ENCODE measurements around the gene ACTA2. TPM values are rescaled to one million over a fixed set of nuclear protein-coding genes. Genes with fewer than 3 reads are reported as not detected.
A peak's percentile ranks its signal among the peaks of the same experiment; 100 is the strongest.

The ACTA2 gene
- total RNA-seq, 2 experiments from 2014 or later, result 8.5 to 10.2 TPM

DNA sequence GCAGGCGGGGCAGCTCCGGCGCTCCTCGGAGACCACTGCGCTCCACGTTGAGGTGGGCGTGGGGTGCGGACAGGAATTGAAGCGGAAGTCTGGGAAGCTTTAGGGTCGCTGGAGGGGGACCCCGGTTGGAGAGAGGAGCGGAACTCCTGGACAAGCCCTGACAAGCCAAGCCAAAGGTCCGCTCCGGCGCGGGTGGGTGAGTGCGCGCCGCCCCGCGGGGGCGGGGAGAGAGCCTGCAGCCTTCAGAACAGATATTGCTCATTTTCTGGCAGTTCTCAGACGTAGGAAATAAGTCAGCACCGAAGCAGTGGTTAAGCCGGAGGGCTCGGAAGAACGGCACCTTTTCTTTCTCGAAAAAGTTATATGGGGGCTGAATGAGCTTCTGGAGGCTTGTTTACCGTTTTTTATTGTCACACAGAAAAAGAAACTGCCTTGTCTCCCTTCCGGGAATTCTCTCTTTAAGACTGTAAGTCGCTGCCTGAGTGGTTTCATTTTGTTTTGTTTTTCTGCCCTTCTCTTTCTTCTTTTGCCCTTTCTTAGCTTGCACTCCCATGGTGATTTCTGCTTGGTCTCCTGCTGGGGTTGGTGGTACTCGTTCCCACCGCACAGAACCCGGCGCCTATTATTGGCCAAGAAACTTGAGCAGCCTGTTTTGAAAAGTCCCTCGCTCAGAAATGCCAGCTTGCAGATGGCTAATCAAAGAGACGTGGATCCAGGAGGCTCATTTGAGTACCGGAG, 38.8 kb upstream of the ACTA2 start:
- ATAC-seq (peak; percentile 62), DNase-seq (peak; percentile 87)
- Mint-ChIP-seq H3K27me3 (no peaks in the 10 kb centered on the region), H3K36me3 (ENCODE audit: low read depth) (peaks cover 11% of the 10 kb centered on the region), H3K4me3 (peak overlapping the region; percentile 87), H3K27ac (peak overlapping the region; percentile 94), H3K9me3 (ENCODE audit: low read depth) (peaks cover 3% of the 10 kb centered on the region), H3K4me1 (peaks cover 64% of the 10 kb centered on the region)
- CTCF ChIA-PET, result interaction anchor here (0.7 to 6.3 kb wide), 14 partner anchors 9 to 1991 kb away, joined by 3 to 53 read pairs (median 6); no protein-coding TSS in a partner anchor
- intact Hi-C loops (cut with DNase I, micrococcal nuclease), result loop anchor here (1.0 to 10.0 kb wide), 11 partner anchors 10 to 1883 kb away; partner anchors contain the start of genes IFIT5 (in 1 of the 2), KIF20B (in 1 of the 2), KLLN (in 1 of the 2) and PTEN (in 1 of the 2)
- POLR2A ChIA-PET, result interaction anchor here (0.5 to 1.2 kb wide), 8 partner anchors 9 to 653 kb away, joined by 3 to 8 read pairs (median 4); no protein-coding TSS in a partner anchor

DNA sequence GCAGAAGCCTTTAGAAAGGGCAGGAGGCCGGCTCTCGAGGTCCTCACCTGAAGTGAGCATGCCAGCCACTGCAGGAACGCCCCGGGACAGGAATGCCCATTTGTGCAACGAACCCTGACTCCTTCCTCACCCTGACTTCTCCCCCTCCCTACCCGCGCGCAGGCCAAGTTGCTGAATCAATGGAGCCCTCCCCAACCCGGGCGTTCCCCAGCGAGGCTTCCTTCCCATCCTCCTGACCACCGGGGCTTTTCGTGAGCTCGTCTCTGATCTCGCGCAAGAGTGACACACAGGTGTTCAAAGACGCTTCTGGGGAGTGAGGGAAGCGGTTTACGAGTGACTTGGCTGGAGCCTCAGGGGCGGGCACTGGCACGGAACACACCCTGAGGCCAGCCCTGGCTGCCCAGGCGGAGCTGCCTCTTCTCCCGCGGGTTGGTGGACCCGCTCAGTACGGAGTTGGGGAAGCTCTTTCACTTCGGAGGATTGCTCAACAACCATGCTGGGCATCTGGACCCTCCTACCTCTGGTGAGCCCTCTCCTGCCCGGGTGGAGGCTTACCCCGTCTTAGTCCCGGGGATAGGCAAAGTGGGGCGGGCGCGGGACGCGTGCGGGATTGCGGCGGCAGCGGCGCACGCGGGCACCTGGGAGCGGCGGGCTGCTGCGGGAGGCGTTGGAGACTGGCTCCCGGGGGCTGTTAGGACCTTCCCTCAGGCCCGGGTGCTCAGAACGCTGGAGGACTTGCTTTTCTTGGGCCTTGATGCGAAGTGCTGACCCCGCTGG, 38.0 kb upstream of the ACTA2 start, which contains the start of gene FAS:
Gene FAS, plus strand, starts transcription at position 415 of the 777 bp plus-strand sequence. Its CDS starts 79 bp downstream, at position 494.
- CTCF ChIA-PET, result interaction anchor here (0.6 to 6.3 kb wide), 17 partner anchors 10 to 653 kb away, joined by 3 to 53 read pairs (median 5); no protein-coding TSS in a partner anchor
- ATAC-seq, result peak; percentile 82
- H3K27me3 Mint-ChIP-seq, result no peaks in the 10 kb centered on the region

DNA sequence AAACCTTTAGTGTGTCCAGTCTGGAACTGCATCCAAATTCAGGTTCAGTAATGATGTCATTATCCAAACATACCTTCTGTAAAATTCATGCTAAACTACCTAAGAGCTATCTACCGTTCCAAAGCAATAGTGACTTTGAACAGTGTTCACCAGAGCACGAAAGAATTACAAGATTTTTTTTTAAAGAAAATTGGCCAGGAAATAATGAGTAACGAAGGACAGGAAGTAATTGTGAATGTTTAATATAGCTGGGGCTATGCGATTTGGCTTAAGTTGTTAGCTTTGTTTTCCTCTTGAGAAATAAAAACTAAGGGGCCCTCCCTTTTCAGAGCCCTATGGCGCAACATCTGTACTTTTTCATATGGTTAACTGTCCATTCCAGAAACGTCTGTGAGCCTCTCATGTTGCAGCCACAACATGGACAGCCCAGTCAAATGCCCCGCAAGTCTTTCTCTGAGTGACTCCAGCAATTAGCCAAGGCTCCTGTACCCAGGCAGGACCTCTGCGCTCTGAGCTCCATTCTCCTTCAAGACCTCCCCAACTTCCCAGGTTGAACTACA, 37.3 kb upstream of the ACTA2 start:
- intact Hi-C loops (cut with DNase I, micrococcal nuclease), result loop anchor here (1.0 to 10.0 kb wide), 12 partner anchors 11 to 1885 kb away; partner anchors contain the start of genes STAMBPL1 (in 2 of the 2), IFIT5 (in 1 of the 2), KIF20B (in 1 of the 2) and KLLN (in 1 of the 2)
- Mint-ChIP-seq H3K9me3 (ENCODE audit: low read depth) (peaks cover 7% of the 10 kb centered on the region), H3K36me3 (ENCODE audit: low read depth) (peaks cover 14% of the 10 kb centered on the region), H3K4me1 (peaks cover 58% of the 10 kb centered on the region), H3K27me3 (no peaks in the 10 kb centered on the region), H3K4me3 (peak overlapping the region; percentile 87), H3K27ac (peak overlapping the region; percentile 94)
- ATAC-seq (no peak), DNase-seq (no peak)
- CTCF ChIA-PET, result interaction anchor here (0.6 to 6.3 kb wide), 15 partner anchors 11 to 654 kb away, joined by 3 to 53 read pairs (median 5); no protein-coding TSS in a partner anchor
- POLR2A ChIA-PET, result interaction anchor here (0.6 to 1.2 kb wide), 4 partner anchors 11 to 108 kb away, joined by 3 to 8 read pairs (median 4); no protein-coding TSS in a partner anchor

More for the DNA sequence above, 38.0 kb upstream of the ACTA2 start, which contains the start of gene FAS:
- intact Hi-C loops (cut with DNase I, micrococcal nuclease), result loop anchor here (1.0 to 10.0 kb wide), 14 partner anchors 11 to 1884 kb away; partner anchors contain the start of genes STAMBPL1 (in 2 of the 2), IFIT5 (in 1 of the 2), KIF20B (in 1 of the 2) and KLLN (in 1 of the 2)
- POLR2A ChIA-PET, result interaction anchor here (0.6 to 1.2 kb wide), 6 partner anchors 10 to 653 kb away, joined by 3 to 8 read pairs (median 4); no protein-coding TSS in a partner anchor
- Mint-ChIP-seq H3K4me1 (peaks cover 61% of the 10 kb centered on the region), H3K9me3 (ENCODE audit: low read depth) (peaks cover 7% of the 10 kb centered on the region), H3K36me3 (ENCODE audit: low read depth) (peaks cover 14% of the 10 kb centered on the region), H3K4me3 (peak within 1 kb of the TSS; percentile 87), H3K27ac (peak within 1 kb of the TSS; percentile 94)
- DNase-seq, result peak; percentile 91

- H3K9me3 Mint-ChIP-seq (ENCODE audit: low read depth), result peaks cover 7% of the 10 kb centered on the region
- H3K4me3 Mint-ChIP-seq, result peak overlapping the region; percentile 87
- intact Hi-C loops (cut with DNase I, micrococcal nuclease), result no loop called here
- H3K27ac Mint-ChIP-seq, result peak overlapping the region; percentile 52
- DNase-seq (no peak), ATAC-seq (no peak)
- peaks cover 14% of the 10 kb centered on the region for H3K36me3 Mint-ChIP-seq (ENCODE audit: low read depth)
- POLR2A ChIA-PET, result no interaction called here
- CTCF ChIA-PET, result interaction anchor here (1.0 to 6.3 kb wide), 8 partner anchors 11 to 228 kb away, joined by 3 to 53 read pairs (median 8); no protein-coding TSS in a partner anchor
- peaks cover 60% of the 10 kb centered on the region for H3K4me1 Mint-ChIP-seq
- no peaks in the 10 kb centered on the region for H3K27me3 Mint-ChIP-seq
Measured at GRCh38 chr10:88989423-88989822, 36.9 kb upstream of the ACTA2 start.

- DNase-seq (no peak), ATAC-seq (no peak)
- Mint-ChIP-seq H3K4me3 (no peak overlapping the region), H3K27me3 (no peaks in the 10 kb centered on the region), H3K9me3 (ENCODE audit: low read depth) (peaks cover 7% of the 10 kb centered on the region), H3K27ac (no peak overlapping the region), H3K4me1 (peaks cover 55% of the 10 kb centered on the region), H3K36me3 (ENCODE audit: low read depth) (peaks cover 14% of the 10 kb centered on the region)
- CTCF ChIA-PET, result interaction anchor here (0.5 to 2.0 kb wide), 16 partner anchors 9 to 227 kb away, joined by 3 to 10 read pairs (median 6); no protein-coding TSS in a partner anchor
- intact Hi-C loops (cut with DNase I, micrococcal nuclease), result loop anchor here in 1 of 2 experiments (1.0 to 2.0 kb wide), 2 partner anchors 15 to 53 kb away; no protein-coding TSS in a partner anchor
- POLR2A ChIA-PET, result interaction anchor here (0.5 to 1.3 kb wide), 4 partner anchors 16 to 220 kb away, joined by 3 to 13 read pairs (median 4); no protein-coding TSS in a partner anchor
Measured at GRCh38 chr10:88987840-88988239, 35.3 kb upstream of the ACTA2 start.

DNA sequence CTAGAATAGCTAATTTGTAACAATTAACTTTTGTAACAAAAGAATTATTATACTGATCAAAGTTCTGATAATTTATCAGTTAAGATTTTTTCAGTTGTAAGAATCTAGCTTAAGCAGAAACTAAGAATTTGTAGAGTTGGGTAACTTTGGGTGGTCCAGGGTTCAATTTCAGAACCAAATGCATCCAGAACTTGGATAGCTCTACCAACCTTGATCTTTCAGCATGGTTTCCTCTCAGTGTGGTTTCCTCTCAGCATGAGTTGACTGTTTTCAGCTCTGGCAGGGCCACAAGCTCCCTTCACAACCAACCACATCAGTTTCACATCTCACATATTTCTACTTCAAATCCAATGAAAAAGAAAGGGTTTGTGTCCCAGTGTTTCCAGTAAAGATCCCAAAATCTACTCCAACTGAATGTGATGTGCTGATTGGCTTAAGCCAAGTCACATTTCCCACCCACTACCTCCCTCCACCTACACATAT, 34.7 kb upstream of the ACTA2 start:
- Mint-ChIP-seq H3K27me3 (no peaks in the 10 kb centered on the region), H3K4me1 (peaks cover 53% of the 10 kb centered on the region), H3K4me3 (no peak overlapping the region), H3K9me3 (ENCODE audit: low read depth) (peaks cover 7% of the 10 kb centered on the region), H3K27ac (peak overlapping the region; percentile 48), H3K36me3 (ENCODE audit: low read depth) (peaks cover 13% of the 10 kb centered on the region)
- ChIA-PET POLR2A (interaction anchor here (0.9 to 1.3 kb wide), 3 partner anchors 16 to 221 kb away, joined by 3 to 5 read pairs (median 3); no protein-coding TSS in a partner anchor), CTCF (interaction anchor here (0.5 to 2.0 kb wide), 22 partner anchors 8 to 1484 kb away, joined by 3 to 10 read pairs (median 4); no protein-coding TSS in a partner anchor)
- ATAC-seq (no peak), DNase-seq (peak; percentile 45)
- intact Hi-C loops (cut with DNase I, micrococcal nuclease), result loop anchor here in 1 of 2 experiments (1.0 to 2.0 kb wide), 2 partner anchors 16 to 52 kb away; no protein-coding TSS in a partner anchor

DNA sequence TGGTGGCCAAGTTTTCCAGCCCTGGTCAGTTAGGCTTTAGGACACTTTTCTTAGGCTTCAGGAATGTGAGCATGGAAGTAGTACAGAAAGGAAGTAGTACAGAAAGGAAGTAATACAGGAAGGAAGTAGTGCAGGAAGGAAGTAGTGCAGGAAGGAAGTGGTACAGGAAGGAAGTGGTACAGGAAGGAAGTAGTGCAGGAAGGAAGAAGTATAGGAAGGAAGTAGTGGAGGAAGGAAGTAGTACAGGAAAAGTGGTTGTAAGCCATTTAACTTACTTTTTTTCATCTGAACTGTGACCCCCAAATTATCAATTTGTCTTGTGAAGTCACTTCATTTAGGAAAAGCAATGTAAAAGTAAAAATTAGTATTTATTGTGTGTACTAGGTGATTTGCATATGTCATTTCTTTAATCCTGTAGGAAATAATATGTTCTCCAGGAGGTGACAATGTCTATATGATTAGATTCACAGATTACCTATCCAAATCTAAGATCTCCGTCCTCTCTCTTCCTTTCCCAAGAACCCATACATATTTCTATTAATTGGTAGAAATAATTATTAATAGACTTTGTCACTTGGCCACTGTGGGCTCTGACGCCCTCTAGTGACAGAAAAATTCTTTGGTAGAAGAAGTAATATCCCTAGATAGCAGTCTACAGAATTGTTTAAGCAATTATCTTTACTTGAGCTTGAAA, 34.1 kb upstream of the ACTA2 start:
- H3K4me1 Mint-ChIP-seq, result peaks cover 55% of the 10 kb centered on the region
- POLR2A ChIA-PET, result interaction anchor here (0.9 to 1.3 kb wide), 3 partner anchors 17 to 221 kb away, joined by 3 to 5 read pairs (median 3); no protein-coding TSS in a partner anchor
- intact Hi-C loops (cut with DNase I, micrococcal nuclease), result loop anchor here in 1 of 2 experiments (1.0 to 2.0 kb wide), 2 partner anchors 16 to 51 kb away; no protein-coding TSS in a partner anchor
- ATAC-seq (no peak), DNase-seq (peak; percentile 12)
- CTCF ChIA-PET, result interaction anchor here (0.5 to 2.0 kb wide), 22 partner anchors 8 to 1483 kb away, joined by 3 to 10 read pairs (median 4); no protein-coding TSS in a partner anchor
- no peak overlapping the region for H3K4me3 Mint-ChIP-seq
- no peaks in the 10 kb centered on the region for H3K27me3 Mint-ChIP-seq
- peaks cover 7% of the 10 kb centered on the region for H3K9me3 Mint-ChIP-seq (ENCODE audit: low read depth)
- peak overlapping the region; percentile 40 for H3K27ac Mint-ChIP-seq
- H3K36me3 Mint-ChIP-seq (ENCODE audit: low read depth), result peaks cover 8% of the 10 kb centered on the region

- peak; percentile 63 for ATAC-seq
- Mint-ChIP-seq H3K27ac (no peak overlapping the region), H3K36me3 (ENCODE audit: low read depth) (peaks cover 8% of the 10 kb centered on the region), H3K4me1 (peaks cover 43% of the 10 kb centered on the region), H3K9me3 (ENCODE audit: low read depth) (peaks cover 7% of the 10 kb centered on the region), H3K4me3 (no peak overlapping the region), H3K27me3 (no peaks in the 10 kb centered on the region)
- no peak for DNase-seq
- ChIA-PET POLR2A (no interaction called here), CTCF (interaction anchor here (1.5 kb wide), 1 partner anchor 47 kb away, joined by 3 read pairs; no protein-coding TSS in a partner anchor)
- intact Hi-C loops (cut with DNase I, micrococcal nuclease), result no loop called here
Measured at GRCh38 chr10:88984525-88984924, 32.0 kb upstream of the ACTA2 start.

DNA sequence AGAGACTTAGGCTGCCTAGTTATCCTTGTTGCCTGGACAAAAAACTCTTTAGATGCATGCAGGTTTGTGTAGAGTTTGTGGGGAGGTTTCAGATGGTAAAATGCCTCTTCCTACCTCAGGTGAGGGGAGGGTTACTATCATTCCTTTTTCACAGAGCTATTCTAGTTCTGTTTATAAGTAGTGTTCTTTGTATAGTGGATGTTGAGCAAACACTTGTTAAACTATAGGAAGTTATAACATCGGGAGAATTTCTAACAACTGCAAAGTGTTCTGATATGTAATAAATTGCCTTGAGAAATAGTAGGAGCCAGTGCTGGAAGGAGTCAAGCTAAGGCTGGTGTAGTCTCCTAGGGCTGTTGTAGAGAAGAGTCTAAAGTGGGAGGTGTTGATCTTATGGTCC, 31.4 kb upstream of the ACTA2 start:
- peaks cover 39% of the 10 kb centered on the region for H3K4me1 Mint-ChIP-seq
- ChIA-PET CTCF (interaction anchor here (1.5 kb wide), 1 partner anchor 46 kb away, joined by 3 read pairs; no protein-coding TSS in a partner anchor), POLR2A (no interaction called here)
- DNase-seq, result no peak
- H3K27ac Mint-ChIP-seq, result no peak overlapping the region
- H3K36me3 Mint-ChIP-seq (ENCODE audit: low read depth), result peaks cover 8% of the 10 kb centered on the region
- H3K4me3 Mint-ChIP-seq, result no peak overlapping the region
- H3K9me3 Mint-ChIP-seq (ENCODE audit: low read depth), result peaks cover 7% of the 10 kb centered on the region
- no peak for ATAC-seq
- intact Hi-C loops (cut with DNase I, micrococcal nuclease), result no loop called here
- no peaks in the 10 kb centered on the region for H3K27me3 Mint-ChIP-seq

Measured in activated CD4-positive, alpha-beta T cell treated with anti-CD3 and anti-CD28 coated beads for 36 hours (primary cell).